Breast epithelium (tissue), 4 donors: Measurements from ENCODE around the gene HAND1. TPM values are rescaled to one million over a fixed set of nuclear protein-coding genes. Genes with fewer than 3 reads are reported as not detected.

Experiments
- DNase-seq, 2 donors: peaks; one replicate each; pipeline ENCODE4 v3.0.0-alpha.2; 2019; ENCODE audit warnings: low spot score in 2 of 2
- H3K27ac ChIP-seq, 2 donors: fragments of 200-600 bp; sonication (generic) in 1 of 2; one replicate each; pipeline ENCODE4 v1.5.1; 2016 to 2019; ENCODE audit warnings: mild to moderate bottlenecking in 1 of 2
- H3K27me3 ChIP-seq, 2 donors: fragments of 200-600 bp; sonication (generic) in 1 of 2; one replicate each; pipeline versions ENCODE4 v1.5.1 to v1.6.0; 2017 to 2019; ENCODE audit warnings: control low read depth in 1 of 2, mild to moderate bottlenecking in 1 of 2
- H3K36me3 ChIP-seq: fragments of 200-600 bp; one replicate; pipeline ENCODE4 v1.5.1; 2019
- H3K4me1 ChIP-seq, 2 donors: fragments of 200-600 bp; sonication (generic); one replicate each; pipeline ENCODE4 v1.5.1; 2016 to 2019; ENCODE audit warnings: control low read depth in 1 of 2
- H3K4me3 ChIP-seq, 3 donors: fragments of 200-600 bp; sonication (generic); 1 replicate in 2 of 3; 2 replicates in 1 of 3; pipeline ENCODE4 v1.5.1; 2016 to 2019; ENCODE audit warnings: mild to moderate bottlenecking in 3 of 3, moderate library complexity in 2 of 3
- H3K9me3 ChIP-seq, 2 donors: fragments of 200-600 bp; sonication (generic) in 1 of 2; one replicate each; pipeline ENCODE4 v1.5.1; 2016 to 2019; ENCODE audit warnings: control low read depth in 1 of 2
- POLR2A ChIP-seq: fragments of 450-650 bp; IDR thresholded peaks from one replicate; pipeline ENCODE4 v1.6.1; 2016; ENCODE audit warnings: antibody characterized with exemption, mild to moderate bottlenecking, moderate library complexity
- POLR2AphosphoS5 ChIP-seq, 3 donors: sonication (generic); formaldehyde crosslinking; IDR thresholded peaks; one replicate each; pipeline ENCODE4 v1.6.1; 2017; ENCODE audit warnings: antibody characterized with exemption in 3 of 3
- intact Hi-C: fragments of 100-400 bp; cut with DNase I; formaldehyde crosslinking; loops from one replicate; pipeline ENCODE4 v1.15.1; 2023; ENCODE audit warnings: low total_unique reads
- total RNA-seq, 3 donors: library from RNA; depleted of rRNA; stranded (reverse); fragments of >200 nt; gene quantifications; one replicate each; pipeline ENCODE4 v1.1.0, GENCODE V29; 2016
- TF ChIP-seq, protein P1 (sequence below), 3 donors: fragments of 450-650 bp; IDR thresholded peaks; one replicate each; pipeline ENCODE4 v1.5.1; 2016 to 2017; ENCODE audit warnings: antibody characterized with exemption in 3 of 3, mild to moderate bottlenecking in 3 of 3, moderate library complexity in 3 of 3

Gene HAND1
- total RNA-seq, 3 donors from 2014 or later, result 0.16 to 0.59 TPM; not detected in 1

DNA sequence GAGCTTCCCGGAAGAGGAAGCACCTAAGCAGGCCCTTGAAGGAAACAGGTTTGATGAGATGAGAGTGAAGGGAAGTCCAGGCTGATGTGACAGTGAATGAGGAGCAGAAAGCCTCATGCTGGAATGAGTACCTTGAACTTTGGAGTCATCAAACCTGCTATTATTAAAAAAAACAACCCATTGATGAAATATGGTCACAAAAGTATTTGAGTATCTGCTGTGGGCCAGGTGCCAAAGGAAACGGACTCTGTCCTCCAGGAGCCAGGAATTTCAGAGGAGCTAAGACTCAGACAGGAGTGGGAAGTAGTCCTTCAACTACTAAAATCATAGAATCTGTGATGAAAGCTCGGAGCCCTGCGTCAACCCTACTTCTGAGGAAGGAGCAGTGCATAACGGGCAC, 11.9 kb downstream of the HAND1 start:
- intact Hi-C loops, result no loop called here
- no peaks in the 10 kb centered on the region for H3K4me1 ChIP-seq
- peaks cover 0 to 18% of the 10 kb centered on the region in 2 donors for H3K27me3 ChIP-seq
- H3K9me3 ChIP-seq, result no peaks in the 10 kb centered on the region
- H3K27ac ChIP-seq, result no peak overlapping the region
- TF ChIP-seq POLR2A, result no peak
- TF ChIP-seq POLR2AphosphoS5 (IDR thresholded peaks at IDR 0.05), result no peak
- TF ChIP-seq, protein P1, sequence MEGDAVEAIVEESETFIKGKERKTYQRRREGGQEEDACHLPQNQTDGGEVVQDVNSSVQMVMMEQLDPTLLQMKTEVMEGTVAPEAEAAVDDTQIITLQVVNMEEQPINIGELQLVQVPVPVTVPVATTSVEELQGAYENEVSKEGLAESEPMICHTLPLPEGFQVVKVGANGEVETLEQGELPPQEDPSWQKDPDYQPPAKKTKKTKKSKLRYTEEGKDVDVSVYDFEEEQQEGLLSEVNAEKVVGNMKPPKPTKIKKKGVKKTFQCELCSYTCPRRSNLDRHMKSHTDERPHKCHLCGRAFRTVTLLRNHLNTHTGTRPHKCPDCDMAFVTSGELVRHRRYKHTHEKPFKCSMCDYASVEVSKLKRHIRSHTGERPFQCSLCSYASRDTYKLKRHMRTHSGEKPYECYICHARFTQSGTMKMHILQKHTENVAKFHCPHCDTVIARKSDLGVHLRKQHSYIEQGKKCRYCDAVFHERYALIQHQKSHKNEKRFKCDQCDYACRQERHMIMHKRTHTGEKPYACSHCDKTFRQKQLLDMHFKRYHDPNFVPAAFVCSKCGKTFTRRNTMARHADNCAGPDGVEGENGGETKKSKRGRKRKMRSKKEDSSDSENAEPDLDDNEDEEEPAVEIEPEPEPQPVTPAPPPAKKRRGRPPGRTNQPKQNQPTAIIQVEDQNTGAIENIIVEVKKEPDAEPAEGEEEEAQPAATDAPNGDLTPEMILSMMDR (IDR thresholded peaks at IDR 0.05), result no peak
- H3K36me3 ChIP-seq, result no peaks in the 10 kb centered on the region
- no peak overlapping the region for H3K4me3 ChIP-seq
- no peak for DNase-seq

DNA sequence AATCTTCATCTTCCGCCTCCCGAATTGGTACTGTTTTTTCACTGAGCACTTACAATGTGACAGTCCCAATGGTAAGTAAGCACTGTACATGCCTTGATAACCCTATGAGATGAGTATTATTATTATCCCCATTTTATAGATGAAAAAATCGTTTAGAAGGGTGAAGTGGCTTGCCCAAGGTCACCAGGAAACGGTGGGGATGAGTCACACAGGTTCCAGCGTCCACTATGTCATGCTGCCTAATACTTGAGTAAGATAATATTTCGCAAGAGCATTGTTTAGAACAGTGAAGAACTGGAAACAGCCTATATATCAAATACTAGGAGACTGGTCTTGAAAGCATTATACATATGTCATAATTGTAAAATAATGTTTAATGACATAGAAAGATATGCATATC, 12.9 kb downstream of the HAND1 start:
- Histone ChIP-seq H3K27ac (no peak overlapping the region), H3K4me3 (no peak overlapping the region), H3K4me1 (no peaks in the 10 kb centered on the region), H3K36me3 (no peaks in the 10 kb centered on the region), H3K27me3 (peaks cover 0 to 9% of the 10 kb centered on the region in 2 donors), H3K9me3 (no peaks in the 10 kb centered on the region)
- intact Hi-C loops, result no loop called here
- no peak for DNase-seq
- TF ChIP-seq, protein P1 (IDR thresholded peaks at IDR 0.05), result no peak
- TF ChIP-seq POLR2A (no peak), POLR2AphosphoS5 (IDR thresholded peaks at IDR 0.05) (no peak)

DNA sequence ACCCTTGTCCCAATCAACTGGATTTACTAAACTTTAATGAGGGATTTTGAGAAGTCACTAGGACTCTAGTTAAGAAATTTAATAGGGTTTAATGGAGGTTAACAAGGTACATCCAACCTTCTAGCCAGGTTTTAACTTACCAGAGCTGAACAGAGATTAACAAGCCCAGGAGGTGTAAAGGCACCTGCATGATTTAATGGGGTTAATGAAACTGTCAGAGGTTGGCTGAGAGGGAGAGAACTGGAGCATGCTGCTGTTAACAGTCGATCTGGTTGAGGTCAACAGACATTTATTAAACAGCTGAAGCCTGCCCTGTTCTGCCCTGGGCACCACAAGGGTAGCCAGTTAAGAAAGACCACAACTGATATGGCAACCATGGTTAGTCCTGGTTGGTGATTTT, 13.6 kb downstream of the HAND1 start:
- Histone ChIP-seq H3K36me3 (no peaks in the 10 kb centered on the region), H3K27ac (no peak overlapping the region), H3K4me3 (no peak overlapping the region), H3K4me1 (no peaks in the 10 kb centered on the region), H3K9me3 (no peaks in the 10 kb centered on the region), H3K27me3 (peaks cover 0 to 9% of the 10 kb centered on the region in 2 donors)
- DNase-seq, result no peak
- TF ChIP-seq POLR2A (no peak), POLR2AphosphoS5 (IDR thresholded peaks at IDR 0.05) (no peak)
- TF ChIP-seq, protein P1 (IDR thresholded peaks at IDR 0.05), result no peak
- intact Hi-C loops, result no loop called here

DNA sequence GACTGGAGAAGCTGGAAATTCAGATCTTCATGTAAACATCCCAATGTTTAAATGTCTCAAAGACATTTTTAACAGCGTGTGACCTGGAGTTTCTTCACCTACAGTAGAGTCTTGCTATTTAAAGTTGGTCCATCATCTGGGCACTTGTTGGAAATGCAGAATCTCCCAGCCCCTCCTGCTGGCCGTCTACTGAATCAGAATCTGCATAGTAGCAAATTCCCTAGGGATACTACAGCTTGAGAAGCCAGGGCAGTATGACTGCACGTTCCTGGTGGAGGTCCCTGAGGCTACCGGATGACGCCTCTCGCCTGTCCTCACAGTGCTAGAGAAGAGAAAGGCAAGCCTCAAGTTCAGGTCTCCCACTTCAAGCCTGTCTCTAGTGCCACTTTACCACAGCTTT, 16.5 kb downstream of the HAND1 start:
- DNase-seq, result no peak
- no peaks in the 10 kb centered on the region for H3K9me3 ChIP-seq
- H3K27me3 ChIP-seq, result no peaks in the 10 kb centered on the region
- H3K36me3 ChIP-seq, result no peaks in the 10 kb centered on the region
- H3K4me3 ChIP-seq, result no peak overlapping the region
- intact Hi-C loops, result no loop called here
- TF ChIP-seq, protein P1 (IDR thresholded peaks at IDR 0.05), result no peak
- TF ChIP-seq POLR2AphosphoS5 (IDR thresholded peaks at IDR 0.05) (no peak), POLR2A (no peak)
- no peak overlapping the region for H3K27ac ChIP-seq
- H3K4me1 ChIP-seq, result no peaks in the 10 kb centered on the region

DNA sequence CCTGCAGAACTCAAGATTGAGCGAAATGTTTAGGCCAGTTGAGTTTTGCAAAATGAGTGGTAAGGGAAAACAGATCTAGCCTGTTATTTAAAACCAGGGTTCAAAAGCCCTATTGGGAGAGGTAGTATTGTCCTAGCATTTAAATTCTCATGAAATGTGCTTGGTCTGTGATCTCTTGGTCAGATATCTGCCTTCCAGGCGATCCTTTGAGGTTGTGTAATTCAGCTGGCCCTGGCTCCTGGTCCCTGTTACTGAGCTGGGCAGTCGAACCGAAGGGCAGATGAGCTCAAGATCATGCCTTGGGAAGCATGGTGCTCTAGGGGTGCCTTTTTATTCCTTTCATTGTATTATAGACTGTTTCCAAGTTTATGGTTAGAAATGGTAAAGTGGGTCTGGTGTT, 17.9 kb downstream of the HAND1 start:
- H3K4me3 ChIP-seq, result no peak overlapping the region
- no peaks in the 10 kb centered on the region for H3K9me3 ChIP-seq
- DNase-seq, result no peak
- TF ChIP-seq, protein P1 (IDR thresholded peaks at IDR 0.05), result no peak
- TF ChIP-seq POLR2A, result no peak
- no peak for TF ChIP-seq POLR2AphosphoS5 (IDR thresholded peaks at IDR 0.05)
- peaks cover 5% of the 10 kb centered on the region for H3K36me3 ChIP-seq
- intact Hi-C loops, result no loop called here
- no peaks in the 10 kb centered on the region for H3K4me1 ChIP-seq
- H3K27ac ChIP-seq, result no peak overlapping the region
- no peaks in the 10 kb centered on the region for H3K27me3 ChIP-seq
